ENCODE measurements around the gene EPB42. TPM values are rescaled to one million over a fixed set of nuclear protein-coding genes. Genes with fewer than 3 reads are reported as not detected.
A peak's percentile ranks its signal among the peaks of the same experiment; 100 is the strongest.
"Not testable (repeated sequence)": the region's sequence is repeated elsewhere in the genome, so short reads cannot be mapped to it uniquely, and the experiment has no call there.

Gene EPB42
- total RNA-seq, 1 donor from 2014 or later: not detected

- no peak for DNase-seq (ENCODE audit: low read depth)
These were observed 21.8 kb upstream of the EPB42 start for GRCh38 chr15:43242616-43243015.

GRCh38 chr15:43241100-43241499 is 20.3 kb upstream of the EPB42 start:
- no peak for DNase-seq (ENCODE audit: low read depth)

- DNase-seq (ENCODE audit: low read depth): peak; percentile 22
These were observed 19.1 kb upstream of the EPB42 start for GRCh38 chr15:43239732-43240491.

- DNase-seq (ENCODE audit: low read depth): no peak
These were observed 17.9 kb upstream of the EPB42 start for GRCh38 chr15:43238671-43239131.

- peak; percentile 71 for DNase-seq (ENCODE audit: low read depth)
These were observed 17.1 kb upstream of the EPB42 start for GRCh38 chr15:43237842-43238470.

GRCh38 chr15:43235536-43235935 is 14.7 kb upstream of the EPB42 start:
- DNase-seq (ENCODE audit: low read depth): no peak

- DNase-seq (ENCODE audit: low read depth): no peak
These were observed 11.6 kb upstream of the EPB42 start for GRCh38 chr15:43232289-43232874.

- DNase-seq (ENCODE audit: low read depth): no peak
These were observed 9.9 kb upstream of the EPB42 start for GRCh38 chr15:43230640-43231115.

GRCh38 chr15:43229977-43230376 is 9.2 kb upstream of the EPB42 start:
- DNase-seq (ENCODE audit: low read depth): no peak

GRCh38 chr15:43226436-43227305 is 5.9 kb upstream of the EPB42 start:
- DNase-seq (ENCODE audit: low read depth): no peak

GRCh38 chr15:43225950-43226255 is 5.1 kb upstream of the EPB42 start:
- DNase-seq (ENCODE audit: low read depth): not testable (repeated sequence)

- DNase-seq (ENCODE audit: low read depth): peak; percentile 68
These were observed 4.6 kb upstream of the EPB42 start for GRCh38 chr15:43225201-43225949.

- DNase-seq (ENCODE audit: low read depth): no peak
These were observed 604 bp upstream of the EPB42 start for GRCh38 chr15:43221422-43221821.

- DNase-seq (ENCODE audit: low read depth): no peak
These were observed 589 bp downstream of the EPB42 start for GRCh38 chr15:43219929-43220928.

GRCh38 chr15:43218908-43219706 is 1.7 kb downstream of the EPB42 start:
- no peak for DNase-seq (ENCODE audit: low read depth)

- peak; percentile 20 for DNase-seq (ENCODE audit: low read depth)
These were observed 4.9 kb downstream of the EPB42 start for GRCh38 chr15:43215961-43216360.

GRCh38 chr15:43214592-43215295 is 6.1 kb downstream of the EPB42 start:
- DNase-seq (ENCODE audit: low read depth): no peak

- DNase-seq (ENCODE audit: low read depth): no peak
These were observed 6.6 kb downstream of the EPB42 start for GRCh38 chr15:43214169-43214568.
